IPS DF 19.7 (cell line): ENCODE results near the gene HIRA.
"Not testable (repeated sequence)": the region's sequence is repeated elsewhere in the genome, so short reads cannot be mapped to it uniquely, and the experiment has no call there.

Experiments used
- DNase-seq: peaks from one replicate; pipeline ENCODE4 v3.0.0-alpha.2; 2013; ENCODE audit warnings: low read depth, low spot score

Gene HIRA

DNA sequence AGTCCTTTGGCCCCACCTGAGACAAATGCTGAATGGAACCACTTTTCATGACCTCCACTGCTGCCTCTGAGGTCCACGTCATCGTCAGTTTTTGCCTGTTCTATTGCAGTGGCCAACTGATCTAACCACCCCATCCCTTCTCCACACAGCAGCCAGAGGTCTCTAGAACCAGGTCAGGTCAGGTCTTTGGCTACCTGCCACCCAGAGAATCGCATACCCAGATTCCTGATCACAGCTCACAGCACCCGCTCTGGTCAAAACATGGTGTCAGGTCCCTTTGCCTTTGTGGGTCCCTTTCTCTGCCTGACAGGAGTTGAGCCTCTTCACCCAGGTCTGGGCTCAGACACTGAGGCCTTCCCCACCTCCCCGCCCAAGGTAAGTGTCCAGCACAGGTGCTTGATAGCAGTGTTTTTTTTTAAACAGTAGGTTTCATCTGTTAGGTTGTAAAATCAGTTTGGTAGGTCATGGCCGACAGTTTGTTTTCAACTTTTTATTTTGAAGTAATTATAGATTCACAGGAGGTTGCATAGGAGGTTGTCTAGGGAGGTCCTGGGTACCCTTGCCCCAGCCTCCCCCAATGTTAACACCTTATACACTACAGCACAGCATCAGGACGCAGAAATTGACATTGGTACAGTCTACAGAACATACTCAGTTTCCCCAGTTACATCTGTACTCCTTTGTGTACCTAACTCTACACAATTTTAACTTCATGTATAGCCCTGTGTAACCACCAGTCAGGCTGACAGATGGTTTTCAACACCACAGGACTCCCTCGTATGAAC, 9.1 kb upstream of the HIRA start:
- DNase-seq = no peak

GRCh38 chr22:19438298-19438697, 6.8 kb upstream of the HIRA start:
- DNase-seq = no peak

- not testable (repeated sequence) for DNase-seq
Observed at GRCh38 chr22:19436444-19437161, 5.1 kb upstream of the HIRA start.

GRCh38 chr22:19434829-19435580, 3.5 kb upstream of the HIRA start:
- no peak for DNase-seq

- no peak for DNase-seq
Observed at GRCh38 chr22:19434401-19434800, 2.9 kb upstream of the HIRA start.

DNA sequence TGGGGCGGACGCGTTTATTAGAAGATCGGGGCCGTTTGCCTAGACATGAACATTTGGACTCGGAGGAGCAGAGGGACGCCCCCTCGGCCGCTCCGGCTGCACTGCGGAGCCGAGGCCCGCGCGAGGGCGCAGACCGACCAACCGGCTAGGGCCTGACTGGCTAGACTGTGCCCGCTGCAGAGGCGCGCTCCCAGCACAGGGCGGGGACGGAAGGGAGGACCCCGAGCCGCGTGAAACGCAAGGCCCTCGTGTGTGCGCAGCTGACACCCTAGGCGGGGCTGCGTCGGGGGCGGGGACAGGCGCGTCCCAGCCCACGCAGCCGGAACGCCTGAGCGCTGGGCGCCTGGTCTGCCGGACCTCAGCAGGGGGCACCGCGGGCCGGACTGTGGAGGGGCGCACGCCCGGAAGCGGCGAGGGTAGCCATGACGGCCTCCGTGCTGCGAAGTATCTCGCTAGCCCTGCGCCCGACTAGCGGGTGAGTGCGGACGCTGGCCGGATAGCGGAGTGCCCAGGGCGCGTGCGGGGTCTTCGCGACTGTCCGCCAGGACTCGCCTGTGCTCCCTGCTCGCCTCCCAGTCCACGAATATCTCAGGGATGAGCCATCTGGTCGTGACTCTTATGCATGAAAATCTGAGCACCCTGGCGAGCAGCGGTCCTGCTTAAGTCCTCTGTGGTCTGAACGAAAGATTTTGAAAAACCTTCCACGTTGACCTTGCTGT, 759 bp upstream of the HIRA start, which contains the start of gene MRPL40:
MRPL40 (plus strand) TSS at position 413 of the 719 bp plus-strand sequence; CDS start at position 423, 10 bp downstream.
- no peak for DNase-seq

- no peak for DNase-seq
Observed at GRCh38 chr22:19430890-19431541, 517 bp downstream of the HIRA start.

DNA sequence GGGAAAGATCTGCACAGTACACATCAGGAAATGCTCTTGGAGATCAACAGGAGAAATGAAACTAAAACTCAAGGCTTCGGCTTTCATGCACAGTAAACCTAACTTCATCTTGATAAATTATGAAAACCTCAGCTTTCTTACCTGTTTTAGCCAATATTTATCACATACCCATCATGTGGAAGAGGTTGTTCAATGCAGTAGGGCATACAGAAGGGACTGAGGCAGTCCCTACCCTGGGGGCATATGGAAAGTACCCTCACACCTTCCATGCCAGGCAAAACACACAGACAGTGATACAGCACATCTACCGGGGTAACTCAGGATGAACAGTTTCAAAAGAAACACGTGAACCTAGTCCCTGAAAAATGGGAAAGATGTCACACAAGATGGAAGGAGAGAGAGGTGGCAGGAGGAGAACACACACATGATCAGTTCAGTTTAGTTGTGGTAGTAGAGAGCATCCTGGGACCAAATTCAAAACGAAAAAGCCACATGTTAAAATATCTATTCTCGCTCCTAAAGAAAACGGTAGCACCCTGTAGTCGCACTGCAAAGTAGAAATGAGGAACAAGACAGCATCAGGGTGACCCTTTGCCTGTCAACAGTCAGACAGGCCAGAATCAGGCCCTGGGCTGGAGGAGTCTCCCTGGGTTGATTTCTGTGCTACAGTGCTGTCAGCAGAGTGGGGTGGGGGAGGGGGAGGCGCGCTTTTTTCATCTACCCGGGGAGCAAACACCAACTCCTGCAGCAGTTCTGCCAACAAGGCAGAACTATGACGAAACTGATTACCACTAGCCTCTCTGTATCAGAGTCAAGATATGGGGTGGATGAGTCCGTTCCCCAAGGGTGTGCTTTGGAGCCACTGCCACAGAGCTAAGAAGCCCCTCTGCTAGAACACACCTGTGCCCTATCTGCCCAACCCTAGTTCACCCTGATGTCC, 1.3 kb downstream of the HIRA start:
- no peak for DNase-seq

DNA sequence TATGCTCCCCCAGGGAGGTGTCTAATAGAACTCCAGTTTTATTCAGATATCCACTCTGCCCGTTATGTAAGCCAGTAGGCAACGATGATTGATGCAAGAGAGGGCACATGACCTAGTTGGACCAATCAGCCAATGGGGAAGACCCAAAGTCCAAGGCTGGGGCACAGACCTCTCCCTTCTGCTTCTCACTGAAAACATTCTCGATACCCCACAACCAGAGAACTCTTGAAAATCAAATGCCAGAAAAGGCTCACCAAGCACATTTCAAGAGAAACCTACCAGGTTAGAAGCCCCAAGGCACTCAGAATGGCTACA, 7.4 kb downstream of the HIRA start:
- no peak for DNase-seq

DNA sequence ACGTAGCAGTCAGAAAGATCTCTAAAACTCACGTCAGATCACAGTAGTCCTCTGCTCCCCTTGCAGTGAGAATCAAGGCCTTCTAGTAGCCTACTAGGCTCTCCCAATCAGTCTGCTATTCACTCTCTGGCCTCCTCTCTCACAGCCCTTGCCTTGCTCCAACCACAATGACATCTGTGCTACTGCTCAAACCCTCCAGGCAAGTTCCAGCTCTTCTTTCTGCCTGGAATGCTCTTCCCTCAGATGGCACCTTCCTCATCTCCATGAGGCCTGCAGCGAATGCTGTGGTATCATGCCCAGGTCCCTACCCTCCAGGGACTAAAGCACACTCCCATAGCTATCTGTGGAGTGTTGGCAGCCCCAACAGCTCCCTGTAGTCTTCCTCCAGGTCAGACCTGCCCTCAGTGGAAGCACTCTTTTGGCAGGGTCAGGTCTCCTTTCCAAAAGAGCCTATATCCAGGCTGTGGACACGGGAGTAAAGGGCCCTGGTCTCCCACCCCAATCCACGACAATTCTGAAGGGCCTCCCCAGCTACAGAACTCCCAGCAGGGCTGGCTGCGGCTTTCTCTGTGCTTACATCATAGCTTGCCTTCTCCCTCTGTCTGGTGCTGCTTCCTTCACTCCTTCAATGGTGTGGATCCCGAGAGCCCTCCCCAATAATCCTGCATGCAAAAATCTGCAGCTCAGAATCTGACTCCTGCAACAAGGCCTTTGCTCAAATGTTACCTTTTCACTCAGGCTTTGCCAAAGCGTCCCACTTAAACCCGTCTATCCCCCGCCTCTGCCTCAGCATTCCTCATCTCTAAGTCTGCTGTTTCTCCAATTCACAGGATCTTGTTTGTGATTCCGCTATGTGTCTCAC, 8.9 kb downstream of the HIRA start:
- DNase-seq = no peak

GRCh38 chr22:19420321-19420720, 11.2 kb downstream of the HIRA start:
- DNase-seq = no peak

- DNase-seq = no peak
Observed at GRCh38 chr22:19419464-19420178, 11.9 kb downstream of the HIRA start.

DNA sequence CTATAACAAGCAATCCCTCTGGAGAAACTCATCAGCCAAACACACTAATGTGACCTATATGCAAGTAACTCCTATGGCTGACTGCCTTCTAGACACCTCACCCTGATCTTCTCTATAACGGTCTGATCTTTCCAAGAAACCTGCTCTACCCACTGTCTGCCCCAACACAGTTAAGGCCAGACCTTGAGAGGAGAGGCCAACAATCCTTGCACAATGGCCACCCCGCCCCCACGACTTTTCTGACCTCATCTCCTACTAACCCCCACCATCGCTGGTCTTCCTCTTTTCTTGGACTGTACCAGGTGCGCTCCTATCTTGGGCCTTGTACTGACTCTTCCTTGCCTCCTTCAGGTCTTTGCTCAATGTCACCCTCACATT, 12.5 kb downstream of the HIRA start:
- DNase-seq = no peak

DNA sequence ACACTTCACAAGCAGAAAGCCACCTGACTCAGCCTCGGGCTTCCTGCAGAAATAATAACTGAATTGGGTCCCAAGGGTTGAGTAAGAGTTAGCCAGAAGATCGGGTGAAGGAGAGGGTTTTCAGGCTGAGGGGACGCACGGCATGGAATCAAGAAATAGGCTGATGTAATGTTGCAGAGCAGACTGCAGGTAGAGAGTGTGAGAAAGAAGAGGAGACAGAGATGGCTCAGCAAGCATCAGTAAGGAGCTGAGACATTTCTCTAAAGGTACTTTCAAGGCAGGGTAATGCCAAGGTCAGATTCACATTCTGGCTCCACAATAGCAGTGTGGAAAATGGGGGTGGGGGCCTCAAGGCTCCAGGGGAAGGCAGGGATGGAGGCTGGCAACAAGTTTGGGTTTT, 18.6 kb downstream of the HIRA start:
- DNase-seq = no peak

DNA sequence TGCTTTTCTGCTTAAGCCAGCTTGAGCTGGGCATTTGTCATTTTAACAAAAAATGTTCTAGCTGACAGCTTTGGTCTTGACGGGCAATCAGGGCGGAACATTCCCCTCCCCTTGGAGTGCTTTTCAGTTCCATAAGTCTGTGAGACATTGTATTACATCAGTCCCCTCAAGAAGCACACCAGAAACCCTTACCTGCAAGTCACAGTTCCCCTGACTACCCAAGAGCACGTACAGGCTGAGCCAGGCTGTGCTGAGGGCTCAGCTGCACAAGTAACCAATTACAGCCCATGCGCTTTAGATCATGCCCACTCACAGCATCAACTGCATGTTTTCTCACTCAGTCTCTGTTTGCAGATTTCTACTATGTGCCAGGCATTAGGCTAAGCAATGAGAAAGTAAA, 19.1 kb downstream of the HIRA start:
- no peak for DNase-seq

DNA sequence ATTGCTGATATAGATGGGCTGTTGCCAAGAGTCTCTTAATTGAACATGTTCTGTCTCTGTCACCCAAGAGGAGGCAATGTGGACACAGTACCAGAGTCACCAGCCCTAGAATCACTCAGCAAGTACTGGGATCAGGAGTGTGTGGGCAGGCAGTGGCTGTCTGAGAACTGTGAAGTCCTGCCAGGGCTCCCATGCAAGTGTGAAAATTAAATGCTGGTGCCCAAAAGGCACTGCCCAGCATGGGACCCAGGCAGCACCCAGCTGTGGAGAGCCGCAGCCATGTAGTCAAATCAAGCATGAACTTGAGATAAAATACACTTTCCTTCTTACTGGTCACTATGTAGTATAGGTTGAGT, 19.9 kb downstream of the HIRA start:
- DNase-seq = no peak

- no peak for DNase-seq
Observed at GRCh38 chr22:19410941-19411689, 20.4 kb downstream of the HIRA start.
